ENCODE data around the gene VCP.

The VCP gene

GRCh38 chr9:35072461-35073278 lies at the start of gene VCP:
VCP (minus strand) TSS chr9:35072625; CDS start chr9:35072353, 272 bp downstream.
- Mint-ChIP-seq H3K36me3 (ENCODE audit: low read depth) (peaks cover 68% of the 10 kb centered on the region), H3K4me1 (ENCODE audit: low read depth) (peaks cover 39% of the 10 kb centered on the region), H3K4me3 (peak within 1 kb of the TSS; percentile 82)

GRCh38 chr9:35116898-35117551 lies 44.6 kb upstream of the VCP start:
- Mint-ChIP-seq H3K27ac (peak overlapping the region; percentile 88), H3K27me3 (no peaks in the 10 kb centered on the region), H3K4me3 (peak overlapping the region; percentile 92), H3K9me3 (no peaks in the 10 kb centered on the region), H3K4me1 (ENCODE audit: low read depth) (peaks cover 38% of the 10 kb centered on the region), H3K36me3 (ENCODE audit: low read depth) (peaks cover 27% of the 10 kb centered on the region)
- intact Hi-C loops (cut with micrococcal nuclease) = loop anchor here (1.0 to 2.0 kb wide), 5 partner anchors 14 to 436 kb away; partner anchors contain the start of gene STOML2

More at GRCh38 chr9:35072461-35073278, at the start of gene VCP:
- no peaks in the 10 kb centered on the region for H3K27me3 Mint-ChIP-seq
- H3K27ac Mint-ChIP-seq = peak within 1 kb of the TSS; percentile 96
- H3K9me3 Mint-ChIP-seq = no peaks in the 10 kb centered on the region
- intact Hi-C loops (cut with micrococcal nuclease) = loop anchor here (1.0 to 5.0 kb wide), 2 partner anchors 83 to 405 kb away; partner anchors contain the start of gene DNAJB5

- Mint-ChIP-seq H3K9me3 (no peaks in the 10 kb centered on the region), H3K4me3 (peak overlapping the region; percentile 92), H3K4me1 (ENCODE audit: low read depth) (peaks cover 43% of the 10 kb centered on the region), H3K27ac (peak overlapping the region; percentile 88), H3K27me3 (no peaks in the 10 kb centered on the region), H3K36me3 (ENCODE audit: low read depth) (peaks cover 30% of the 10 kb centered on the region)
- intact Hi-C loops (cut with micrococcal nuclease) = loop anchor here (1.0 to 2.0 kb wide), 4 partner anchors 13 to 436 kb away; partner anchors contain the start of gene STOML2
These were observed 44.1 kb upstream of the VCP start for GRCh38 chr9:35116539-35116897.

- peak within 1 kb of the TSS; percentile 92 for H3K4me3 Mint-ChIP-seq
- no peaks in the 10 kb centered on the region for H3K27me3 Mint-ChIP-seq
- intact Hi-C loops (cut with micrococcal nuclease) = loop anchor here (1.0 to 2.0 kb wide), 4 partner anchors 13 to 437 kb away; partner anchors contain the start of gene STOML2
- peaks cover 48% of the 10 kb centered on the region for H3K4me1 Mint-ChIP-seq (ENCODE audit: low read depth)
- H3K27ac Mint-ChIP-seq = peak within 1 kb of the TSS; percentile 88
- no peaks in the 10 kb centered on the region for H3K9me3 Mint-ChIP-seq
- H3K36me3 Mint-ChIP-seq (ENCODE audit: low read depth) = peaks cover 34% of the 10 kb centered on the region
These were observed 43.5 kb upstream of the VCP start, which contains the start of gene ATOSB for GRCh38 chr9:35115680-35116538. ATOSB (minus strand) TSS chr9:35115862; CDS start chr9:35108274, 7,588 bp downstream.

- intact Hi-C loops (cut with micrococcal nuclease) = no loop called here
- Mint-ChIP-seq H3K27me3 (no peaks in the 10 kb centered on the region), H3K36me3 (ENCODE audit: low read depth) (peaks cover 42% of the 10 kb centered on the region), H3K9me3 (no peaks in the 10 kb centered on the region), H3K4me3 (peak overlapping the region; percentile 92), H3K27ac (peak overlapping the region; percentile 88), H3K4me1 (ENCODE audit: low read depth) (peaks cover 56% of the 10 kb centered on the region)
These were observed 42.6 kb upstream of the VCP start for GRCh38 chr9:35114840-35115628.

GRCh38 chr9:35114113-35114839 lies 41.9 kb upstream of the VCP start:
- Mint-ChIP-seq H3K36me3 (ENCODE audit: low read depth) (peaks cover 49% of the 10 kb centered on the region), H3K4me3 (peak overlapping the region; percentile 92), H3K9me3 (no peaks in the 10 kb centered on the region), H3K27ac (peak overlapping the region; percentile 88), H3K4me1 (ENCODE audit: low read depth) (peaks cover 64% of the 10 kb centered on the region), H3K27me3 (no peaks in the 10 kb centered on the region)
- intact Hi-C loops (cut with micrococcal nuclease) = no loop called here

GRCh38 chr9:35112257-35113020 lies 40.0 kb upstream of the VCP start:
- H3K4me3 Mint-ChIP-seq = peak overlapping the region; percentile 82
- peaks cover 68% of the 10 kb centered on the region for H3K4me1 Mint-ChIP-seq (ENCODE audit: low read depth)
- intact Hi-C loops (cut with micrococcal nuclease) = no loop called here
- no peaks in the 10 kb centered on the region for H3K27me3 Mint-ChIP-seq
- H3K9me3 Mint-ChIP-seq = no peaks in the 10 kb centered on the region
- peaks cover 68% of the 10 kb centered on the region for H3K36me3 Mint-ChIP-seq (ENCODE audit: low read depth)
- peak overlapping the region; percentile 88 for H3K27ac Mint-ChIP-seq

GRCh38 chr9:35111001-35111933 lies 38.8 kb upstream of the VCP start:
- peaks cover 79% of the 10 kb centered on the region for H3K36me3 Mint-ChIP-seq (ENCODE audit: low read depth)
- peaks cover 68% of the 10 kb centered on the region for H3K4me1 Mint-ChIP-seq (ENCODE audit: low read depth)

GRCh38 chr9:35110327-35110761 lies 37.9 kb upstream of the VCP start:
- H3K27me3 Mint-ChIP-seq = no peaks in the 10 kb centered on the region
- H3K9me3 Mint-ChIP-seq = no peaks in the 10 kb centered on the region
- peaks cover 83% of the 10 kb centered on the region for H3K36me3 Mint-ChIP-seq (ENCODE audit: low read depth)
- H3K4me3 Mint-ChIP-seq = peak overlapping the region; percentile 82
- H3K27ac Mint-ChIP-seq = peak overlapping the region; percentile 88
- H3K4me1 Mint-ChIP-seq (ENCODE audit: low read depth) = peaks cover 75% of the 10 kb centered on the region
- intact Hi-C loops (cut with micrococcal nuclease) = no loop called here

More at GRCh38 chr9:35111001-35111933, 38.8 kb upstream of the VCP start:
- Mint-ChIP-seq H3K27me3 (no peaks in the 10 kb centered on the region), H3K9me3 (no peaks in the 10 kb centered on the region), H3K4me3 (peak overlapping the region; percentile 82), H3K27ac (peak overlapping the region; percentile 88)
- intact Hi-C loops (cut with micrococcal nuclease) = loop anchor here (1.0 kb wide), 3 partner anchors 8 to 125 kb away; partner anchors contain the start of genes PIGO and STOML2

GRCh38 chr9:35108946-35109575 lies 36.6 kb upstream of the VCP start:
- Mint-ChIP-seq H3K4me3 (no peak overlapping the region), H3K9me3 (no peaks in the 10 kb centered on the region), H3K27ac (peak overlapping the region; percentile 88), H3K36me3 (ENCODE audit: low read depth) (peaks cover 84% of the 10 kb centered on the region), H3K27me3 (no peaks in the 10 kb centered on the region), H3K4me1 (ENCODE audit: low read depth) (peaks cover 81% of the 10 kb centered on the region)
- intact Hi-C loops (cut with micrococcal nuclease) = no loop called here
